Astrocyte of the spinal cord (primary cell): Measurements from ENCODE around the gene HMGN3.

ENCODE experiments used
- DNase-seq: peaks from one replicate; pipeline ENCODE4 v3.0.0; 2011; ENCODE audit warnings: low read depth, low spot score
- H3K4me3 ChIP-seq: 2 replicates; pipeline ENCODE4 v1.5.1; 2011; ENCODE audit warnings: low read depth, mild to moderate bottlenecking, low read length, moderate library complexity
- in situ Hi-C: cut with HindIII; loops from 2 replicates; pipeline ENCODE4 v1.10.0; 2017; ENCODE audit warnings: low sequenced_read_pairs
- TF ChIP-seq, protein P1 (sequence below): IDR thresholded peaks from 2 replicates; pipeline ENCODE4 v1.5.1; 2012; ENCODE audit warnings: low read depth, mild to moderate bottlenecking, low read length, inconsistent platforms

Gene HMGN3

DNA sequence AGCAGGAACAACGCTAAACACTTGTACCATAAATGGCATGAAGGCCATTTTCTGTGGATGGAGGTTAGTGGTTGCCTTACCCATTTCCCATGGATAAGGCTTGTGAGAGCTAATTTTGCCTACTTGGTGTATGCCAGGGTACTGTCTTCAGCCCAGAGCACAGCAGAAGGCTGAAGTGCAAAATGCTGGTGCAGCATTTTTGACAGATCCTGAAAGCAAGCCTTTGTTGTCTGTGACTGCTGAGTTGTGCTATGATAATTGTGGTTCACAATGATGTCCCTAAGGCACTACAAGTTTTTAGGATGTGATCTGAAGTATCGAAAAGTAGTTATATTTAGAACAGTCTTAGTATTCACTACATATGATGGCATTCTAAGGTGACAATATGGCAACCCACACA lies 14.7 kb upstream of the HMGN3 start:
- H3K4me3 ChIP-seq = no peak overlapping the region
- in situ Hi-C loops = no loop called here
- no peak for DNase-seq
- TF ChIP-seq, protein P1, sequence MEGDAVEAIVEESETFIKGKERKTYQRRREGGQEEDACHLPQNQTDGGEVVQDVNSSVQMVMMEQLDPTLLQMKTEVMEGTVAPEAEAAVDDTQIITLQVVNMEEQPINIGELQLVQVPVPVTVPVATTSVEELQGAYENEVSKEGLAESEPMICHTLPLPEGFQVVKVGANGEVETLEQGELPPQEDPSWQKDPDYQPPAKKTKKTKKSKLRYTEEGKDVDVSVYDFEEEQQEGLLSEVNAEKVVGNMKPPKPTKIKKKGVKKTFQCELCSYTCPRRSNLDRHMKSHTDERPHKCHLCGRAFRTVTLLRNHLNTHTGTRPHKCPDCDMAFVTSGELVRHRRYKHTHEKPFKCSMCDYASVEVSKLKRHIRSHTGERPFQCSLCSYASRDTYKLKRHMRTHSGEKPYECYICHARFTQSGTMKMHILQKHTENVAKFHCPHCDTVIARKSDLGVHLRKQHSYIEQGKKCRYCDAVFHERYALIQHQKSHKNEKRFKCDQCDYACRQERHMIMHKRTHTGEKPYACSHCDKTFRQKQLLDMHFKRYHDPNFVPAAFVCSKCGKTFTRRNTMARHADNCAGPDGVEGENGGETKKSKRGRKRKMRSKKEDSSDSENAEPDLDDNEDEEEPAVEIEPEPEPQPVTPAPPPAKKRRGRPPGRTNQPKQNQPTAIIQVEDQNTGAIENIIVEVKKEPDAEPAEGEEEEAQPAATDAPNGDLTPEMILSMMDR = no peak

DNA sequence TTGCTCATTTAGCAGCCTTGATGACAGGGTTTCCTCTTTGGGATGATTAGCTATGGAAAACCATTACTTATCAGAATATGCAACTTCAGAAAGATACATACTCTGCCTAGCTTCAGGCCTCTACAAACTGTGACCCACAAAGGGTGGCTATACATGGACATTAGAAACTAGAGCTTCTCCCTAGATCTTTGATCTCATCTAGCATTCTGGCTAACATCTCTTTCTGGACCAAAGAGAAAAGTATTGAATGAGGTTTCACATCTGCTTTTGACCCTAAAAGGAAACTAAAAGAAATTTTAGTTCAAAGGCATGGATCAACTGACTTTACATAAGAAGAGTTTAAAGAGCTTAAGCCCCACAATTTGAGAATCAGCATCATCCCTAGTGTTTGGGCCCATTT lies 12.4 kb upstream of the HMGN3 start:
- TF ChIP-seq, protein P1 = no peak
- in situ Hi-C loops = no loop called here
- H3K4me3 ChIP-seq = no peak overlapping the region
- DNase-seq = no peak

DNA sequence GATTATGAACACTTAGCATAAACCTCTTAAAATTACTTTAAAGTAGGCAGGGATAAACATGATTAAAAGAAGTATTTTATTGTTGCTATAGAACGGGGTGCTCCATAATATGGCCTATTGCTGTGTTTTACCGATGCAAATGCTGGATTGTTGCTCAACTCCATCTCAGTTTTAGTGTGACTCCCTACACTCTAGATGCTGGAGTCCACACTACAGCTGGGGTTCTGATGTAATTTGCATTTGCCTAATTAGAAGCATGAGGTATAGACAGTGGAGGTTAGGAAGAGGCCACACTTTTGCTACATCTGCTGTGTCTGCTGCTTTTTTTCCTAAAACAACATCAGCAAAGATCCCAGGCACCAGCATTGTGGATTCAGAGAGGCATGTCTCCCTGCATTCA lies 6.7 kb upstream of the HMGN3 start:
- no peak for DNase-seq
- in situ Hi-C loops = no loop called here
- H3K4me3 ChIP-seq = no peak overlapping the region
- TF ChIP-seq, protein P1 = no peak

DNA sequence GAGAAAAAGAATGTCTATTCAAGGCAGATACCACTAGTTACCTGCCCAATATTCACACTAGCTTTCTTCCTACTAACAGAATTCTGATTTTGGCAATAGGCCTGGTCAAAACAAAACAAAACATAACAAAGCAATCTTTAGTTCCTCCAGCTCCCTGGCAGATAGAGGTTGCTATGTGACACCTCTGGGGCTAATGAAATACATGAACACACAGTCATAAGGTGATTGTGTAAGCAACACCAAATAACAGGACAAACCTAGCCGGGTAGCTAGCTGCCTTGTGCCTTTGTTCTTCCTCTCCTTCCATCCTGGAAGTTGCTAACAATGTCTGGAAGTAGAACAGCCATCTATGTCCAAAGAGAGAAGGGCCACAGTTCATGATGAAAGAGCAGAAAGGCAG lies 6.0 kb upstream of the HMGN3 start:
- in situ Hi-C loops = no loop called here
- TF ChIP-seq, protein P1 = no peak
- no peak for DNase-seq
- no peak overlapping the region for H3K4me3 ChIP-seq

DNA sequence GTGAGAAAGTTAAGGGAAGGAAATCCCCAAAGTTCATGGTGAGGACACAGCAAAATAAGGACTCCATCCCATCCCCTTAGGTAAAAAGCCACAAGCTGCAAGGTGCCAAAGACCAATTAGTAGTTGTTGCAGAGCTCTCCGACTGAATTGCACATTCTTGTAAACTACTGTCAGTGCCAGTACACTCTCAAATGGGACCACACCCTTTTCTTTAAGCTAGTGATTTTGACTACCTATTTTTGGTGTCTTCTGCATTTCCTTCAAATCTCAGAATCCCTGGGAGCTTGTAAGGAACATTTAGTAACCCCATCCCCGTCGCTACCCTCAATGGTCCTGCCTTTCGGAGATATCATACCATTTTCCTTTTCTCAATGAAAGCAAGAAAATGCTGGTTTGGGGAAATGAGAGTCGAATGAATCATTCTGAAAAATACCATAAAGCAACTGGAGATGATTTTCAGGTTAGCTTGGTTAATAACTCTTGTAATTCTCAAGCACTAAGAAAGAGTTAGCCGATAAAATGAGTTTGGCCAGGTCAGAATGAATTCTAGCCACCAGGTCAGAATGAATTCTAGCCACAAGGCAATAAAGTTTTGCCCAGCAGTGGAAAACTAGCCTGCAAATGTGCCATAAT lies 5.2 kb upstream of the HMGN3 start:
- H3K4me3 ChIP-seq = no peak overlapping the region
- TF ChIP-seq, protein P1 = no peak
- in situ Hi-C loops = no loop called here
- no peak for DNase-seq

DNA sequence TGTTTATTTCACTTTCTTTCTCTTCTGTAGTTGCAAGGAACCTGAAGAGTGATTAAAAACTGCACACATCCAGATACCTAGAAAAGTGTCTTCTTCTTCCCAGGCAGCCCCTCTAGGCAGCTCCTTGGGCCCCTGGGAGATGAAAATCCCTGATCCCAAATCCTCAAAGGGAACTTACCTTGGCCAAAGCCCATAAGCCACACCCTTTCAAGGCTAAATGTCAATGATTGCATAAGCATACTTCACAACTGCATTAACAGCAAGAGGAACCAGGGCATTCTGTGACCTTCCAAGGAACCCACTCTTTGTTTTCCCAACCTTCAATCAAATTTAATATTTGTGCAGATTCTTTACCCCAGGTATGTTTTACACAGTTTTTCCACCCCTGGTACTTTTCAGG lies 4.4 kb upstream of the HMGN3 start:
- TF ChIP-seq, protein P1 = no peak
- in situ Hi-C loops = no loop called here
- H3K4me3 ChIP-seq = no peak overlapping the region
- no peak for DNase-seq

DNA sequence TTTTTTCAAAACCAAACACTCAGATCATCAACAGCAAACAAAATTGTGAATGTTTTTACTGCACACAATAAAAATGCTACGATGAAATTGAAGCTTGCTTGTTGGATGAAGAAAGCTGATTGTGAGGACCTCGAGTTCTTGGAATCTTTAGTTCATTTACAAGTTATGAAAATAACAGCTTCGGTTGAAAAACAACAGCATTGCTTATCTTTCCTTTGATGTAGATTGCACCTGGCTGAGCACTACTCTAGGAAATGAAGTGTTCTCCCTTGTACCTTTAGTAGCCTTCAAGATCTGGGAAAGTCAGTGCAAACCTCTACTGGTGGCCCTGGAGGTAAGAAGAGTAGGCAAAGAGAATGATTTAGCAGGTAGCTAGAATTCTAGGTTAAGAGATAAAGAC lies 2.2 kb upstream of the HMGN3 start:
- TF ChIP-seq, protein P1 = no peak
- in situ Hi-C loops = no loop called here
- no peak for DNase-seq

More for the DNA sequence above, 2.2 kb upstream of the HMGN3 start:
- H3K4me3 ChIP-seq = no peak overlapping the region
